Adrenal gland (tissue), 12 donors: ENCODE data around the gene MKI67. TPM values are rescaled to one million over a fixed set of nuclear protein-coding genes. Genes with fewer than 3 reads are reported as not detected.

Experiments
- DNase-seq, 7 donors: peaks; one replicate each; pipeline ENCODE4 v3.0.0-alpha.2; 2019 to 2020
- H3K27ac ChIP-seq, 5 donors: fragments of 200-600 bp; sonication (generic) in 4 of 5; 1 replicate in 3 of 5; 2 replicates in 2 of 5; pipeline versions ENCODE4 v1.5.1 to v1.8.0; 2016 to 2020; ENCODE audit warnings: mild to moderate bottlenecking in 1 of 5
- H3K27me3 ChIP-seq: fragments of 200-600 bp; 2 replicates; pipeline ENCODE4 v1.8.0; 2021
- H3K36me3 ChIP-seq, 2 donors: fragments of 200-600 bp; replicated peaks in 1 of 2; 1 replicate in 1 of 2; 2 replicates in 1 of 2; pipeline versions ENCODE4 v1.5.1 to v1.8.0; 2018 to 2022
- H3K4me1 ChIP-seq, 2 donors: fragments of 200-600 bp; replicated peaks in 1 of 2; 1 replicate in 1 of 2; 2 replicates in 1 of 2; pipeline versions ENCODE4 v1.5.1 to v1.8.0; 2018 to 2021
- H3K4me3 ChIP-seq, 4 donors: fragments of 200-600 bp; sonication (generic) in 3 of 4; one replicate each; pipeline ENCODE4 v1.5.1; 2016 to 2018
- H3K9me3 ChIP-seq, 3 donors: fragments of 200-600 bp; sonication (generic) in 1 of 3; replicated peaks in 1 of 3; 1 replicate in 2 of 3; 2 replicates in 1 of 3; pipeline versions ENCODE4 v1.5.1 to v1.8.0; 2016 to 2021
- CTCF ChIP-seq, 6 experiments: fragments of 450-650 bp in 4 of 6; fragments of 200-600 bp in 2 of 6; sonication (generic) in 1 of 6; IDR thresholded peaks; 1 replicate in 5 of 6; 2 replicates in 1 of 6; pipeline versions ENCODE4 v1.5.1 to v1.8.0; 2016 to 2021; ENCODE audit warnings: antibody characterized with exemption in 6 of 6, mild to moderate bottlenecking in 2 of 6, moderate library complexity in 1 of 6
- POLR2A ChIP-seq, 2 donors: fragments of 450-650 bp; IDR thresholded peaks; one replicate each; pipeline ENCODE4 v1.6.1; 2017; ENCODE audit warnings: antibody characterized with exemption in 2 of 2, mild to moderate bottlenecking in 2 of 2, moderate library complexity in 1 of 2
- WGBS, 4 donors: extraction: QIAGEN DNeasy Blood & Tissue Kit in 2 of 4; methylation state at CpG; one replicate each; pipeline versions ENCODE4 v1.1.5 to v1.1.7; 2013 to 2017; 5-methylcytosine and 5-hydroxymethylcytosine counted together
- intact Hi-C, 2 donors: fragments of 100-400 bp; cut with DNase I; formaldehyde crosslinking; loops; one replicate each; pipeline versions ENCODE4 v1.14.1 to v1.15.0; 2022 to 2023
- polyA plus RNA-seq, 3 donors: library from polyadenylated mRNA; stranded (reverse); fragments of 200-250 nt in 2 of 3; fragments of 350-450 nt in 1 of 3; fragmentation: Illumina TruSeq in 1 of 3; extraction: RNeasy Lipid Tissue Mini Kit (QIAGEN cat#74804) in 1 of 3; gene quantifications; one replicate each; pipeline ENCODE4 v1.2.3, GENCODE V29; 2013 to 2014
- total RNA-seq, 9 donors: library from RNA; depleted of rRNA in 4 of 9; stranded (reverse); fragments of >200 nt in 4 of 9; fragments of 120-200 nt in 1 of 9; fragmentation: NEBNext Ultra II Directional in 1 of 9; extraction: Animal tissue kit (Norgen Biotek cat#: 25700) in 1 of 9; gene quantifications; one replicate each; pipeline versions ENCODE4 v1.1.0 to v1.2.4, GENCODE V29; 2013 to 2023
- donor health status: healthy with polysubstance abuse.
- donor health status: Bipolar disorder and iron deficiency.
- donor health status: DM: yes; HTN: yes; CAD: no.
- donor health status: DM: no; HTN: no; CAD: no.
- donor health status: DM: no; HTN: no; CAD: no.
- donor health status: DM: yes; HTN: yes; CAD: no.

Gene MKI67
- total and polyA plus RNA-seq, 12 donors = 0.30 to 16.8 (median 3.0) TPM

- no peaks in the 10 kb centered on the region for H3K4me1 ChIP-seq
- no peak for DNase-seq
- no peak overlapping the region for H3K27ac ChIP-seq
- H3K27me3 ChIP-seq = no peaks in the 10 kb centered on the region
- WGBS, 4 donors = 92 to 98% (median 98%) methylated on average over 9 to 10 of the region's 10 CpGs
- no peaks in the 10 kb centered on the region for H3K36me3 ChIP-seq
- intact Hi-C loops = no loop called here
- no peak overlapping the region for H3K4me3 ChIP-seq
- H3K9me3 ChIP-seq = no peaks in the 10 kb centered on the region
- TF ChIP-seq CTCF (IDR thresholded peaks at IDR 0.05) (no peak), POLR2A (IDR thresholded peaks at IDR 0.05) (no peak)
Measured at GRCh38 chr10:128099901-128100300, 26.3 kb downstream of the MKI67 start.

- no peak for DNase-seq
- Histone ChIP-seq H3K9me3 (no peaks in the 10 kb centered on the region), H3K36me3 (no peaks in the 10 kb centered on the region), H3K27me3 (no peaks in the 10 kb centered on the region), H3K4me3 (no peak overlapping the region), H3K4me1 (no peaks in the 10 kb centered on the region), H3K27ac (no peak overlapping the region)
- TF ChIP-seq CTCF (IDR thresholded peaks at IDR 0.05) (no peak), POLR2A (IDR thresholded peaks at IDR 0.05) (no peak)
- WGBS, 4 donors = 91 to 98% (median 96%) methylated on average over 10 of the region's 10 CpGs
- intact Hi-C loops = no loop called here
Measured at GRCh38 chr10:128098631-128099030, 27.6 kb downstream of the MKI67 start.

- TF ChIP-seq CTCF (IDR thresholded peaks at IDR 0.05) (no peak), POLR2A (IDR thresholded peaks at IDR 0.05) (no peak)
- no peak for DNase-seq
- no peaks in the 10 kb centered on the region for H3K27me3 ChIP-seq
- no peak overlapping the region for H3K4me3 ChIP-seq
- WGBS, 4 donors = 88 to 94% (median 90%) methylated on average over 8 of the region's 8 CpGs
- no peak overlapping the region for H3K27ac ChIP-seq
- intact Hi-C loops = no loop called here
- H3K36me3 ChIP-seq = no peaks in the 10 kb centered on the region
- H3K4me1 ChIP-seq = no peaks in the 10 kb centered on the region
- H3K9me3 ChIP-seq = no peaks in the 10 kb centered on the region
Measured at GRCh38 chr10:128097783-128098182, 28.4 kb downstream of the MKI67 start.

GRCh38 chr10:128096486-128097199 lies 29.6 kb downstream of the MKI67 start:
- no peak for DNase-seq
- TF ChIP-seq CTCF (IDR thresholded peaks at IDR 0.05) (no peak), POLR2A (IDR thresholded peaks at IDR 0.05) (no peak)

More at GRCh38 chr10:128096486-128097199, 29.6 kb downstream of the MKI67 start:
- H3K36me3 ChIP-seq = no peaks in the 10 kb centered on the region
- intact Hi-C loops = no loop called here
- no peaks in the 10 kb centered on the region for H3K9me3 ChIP-seq
- H3K4me1 ChIP-seq = no peaks in the 10 kb centered on the region
- H3K27ac ChIP-seq = no peak overlapping the region
- H3K4me3 ChIP-seq = no peak overlapping the region
- H3K27me3 ChIP-seq = no peaks in the 10 kb centered on the region
- WGBS, 4 donors = 92 to 97% (median 93%) methylated on average over 5 of the region's 5 CpGs
